Endothelial cell (in vitro differentiated cells): ENCODE measurements around the gene TMEM60. TPM values are rescaled to one million over a fixed set of nuclear protein-coding genes. Genes with fewer than 3 reads are reported as not detected.

ENCODE experiments used
- DNase-seq: peaks from one replicate; pipeline ENCODE4 v3.0.0; 2021; ENCODE audit warnings: low spot score
- H3K27ac Mint-ChIP-seq: one replicate; pipeline ENCODE4 v1.8.0; 2021; ENCODE audit warnings: mixed read lengths, inconsistent platforms; ENCODE audit not compliant: unreplicated experiment
- H3K27me3 Mint-ChIP-seq: one replicate; pipeline ENCODE4 v1.8.0; 2021; ENCODE audit warnings: mild to moderate bottlenecking, moderate library complexity, mixed read lengths, inconsistent platforms; ENCODE audit not compliant: unreplicated experiment
- H3K36me3 Mint-ChIP-seq: one replicate; pipeline ENCODE4 v1.8.0; 2021; ENCODE audit warnings: mild to moderate bottlenecking, low read depth, mixed read lengths, inconsistent platforms; ENCODE audit not compliant: unreplicated experiment
- H3K4me1 Mint-ChIP-seq: one replicate; pipeline ENCODE4 v1.8.0; 2021; ENCODE audit warnings: mild to moderate bottlenecking, mixed read lengths, inconsistent platforms; ENCODE audit not compliant: unreplicated experiment
- H3K4me3 Mint-ChIP-seq: one replicate; pipeline ENCODE4 v1.8.0; 2021; ENCODE audit warnings: mild to moderate bottlenecking, mixed read lengths, inconsistent platforms; ENCODE audit not compliant: unreplicated experiment
- H3K9me3 Mint-ChIP-seq: one replicate; pipeline ENCODE4 v1.8.0; 2021; ENCODE audit warnings: mixed read lengths, inconsistent platforms; ENCODE audit not compliant: unreplicated experiment
- total RNA-seq: library from RNA; stranded (reverse); fragmentation: NEBNext Ultra II Directional; extraction: Animal tissue kit (Norgen Biotek cat#: 25700); gene quantifications from one replicate; pipeline ENCODE4 v1.2.1, GENCODE V29; 2021; ENCODE audit not compliant: unreplicated experiment
- TF ChIP-seq, protein P1 (sequence below): fragments of 200-600 bp; sonication (generic); IDR thresholded peaks from one replicate; pipeline ENCODE4 v1.5.0; 2021; ENCODE audit warnings: antibody characterized with exemption; ENCODE audit not compliant: unreplicated experiment

TMEM60 gene
- total RNA-seq, 1 donor from 2014 or later = 9.5 TPM

DNA sequence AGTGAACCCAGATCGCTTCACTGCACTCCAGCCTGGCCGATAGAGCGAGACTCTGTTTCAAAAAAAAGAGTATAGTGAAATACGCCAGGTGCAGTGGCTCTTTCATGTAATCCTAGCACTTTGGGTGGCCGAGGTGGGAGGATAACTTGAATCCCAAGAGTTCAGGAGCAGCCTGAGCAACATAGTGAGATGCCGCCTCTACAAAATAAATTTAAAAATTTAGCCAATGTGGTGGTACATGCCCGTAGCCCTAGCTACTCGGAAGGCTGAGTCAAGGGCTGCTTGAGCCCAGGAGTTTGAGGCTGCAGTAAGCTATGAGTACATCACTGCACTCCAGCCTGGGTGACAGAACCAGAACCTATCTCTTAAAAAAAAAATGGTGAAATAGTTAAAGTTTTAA, 27.9 kb downstream of the TMEM60 start:
- Mint-ChIP-seq H3K27me3 (peaks cover 2% of the 10 kb centered on the region), H3K27ac (no peak overlapping the region), H3K4me3 (no peak overlapping the region), H3K4me1 (peaks cover 7% of the 10 kb centered on the region), H3K36me3 (peaks cover 16% of the 10 kb centered on the region), H3K9me3 (no peaks in the 10 kb centered on the region)
- TF ChIP-seq, protein P1, sequence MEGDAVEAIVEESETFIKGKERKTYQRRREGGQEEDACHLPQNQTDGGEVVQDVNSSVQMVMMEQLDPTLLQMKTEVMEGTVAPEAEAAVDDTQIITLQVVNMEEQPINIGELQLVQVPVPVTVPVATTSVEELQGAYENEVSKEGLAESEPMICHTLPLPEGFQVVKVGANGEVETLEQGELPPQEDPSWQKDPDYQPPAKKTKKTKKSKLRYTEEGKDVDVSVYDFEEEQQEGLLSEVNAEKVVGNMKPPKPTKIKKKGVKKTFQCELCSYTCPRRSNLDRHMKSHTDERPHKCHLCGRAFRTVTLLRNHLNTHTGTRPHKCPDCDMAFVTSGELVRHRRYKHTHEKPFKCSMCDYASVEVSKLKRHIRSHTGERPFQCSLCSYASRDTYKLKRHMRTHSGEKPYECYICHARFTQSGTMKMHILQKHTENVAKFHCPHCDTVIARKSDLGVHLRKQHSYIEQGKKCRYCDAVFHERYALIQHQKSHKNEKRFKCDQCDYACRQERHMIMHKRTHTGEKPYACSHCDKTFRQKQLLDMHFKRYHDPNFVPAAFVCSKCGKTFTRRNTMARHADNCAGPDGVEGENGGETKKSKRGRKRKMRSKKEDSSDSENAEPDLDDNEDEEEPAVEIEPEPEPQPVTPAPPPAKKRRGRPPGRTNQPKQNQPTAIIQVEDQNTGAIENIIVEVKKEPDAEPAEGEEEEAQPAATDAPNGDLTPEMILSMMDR = no peak
- DNase-seq = no peak

DNA sequence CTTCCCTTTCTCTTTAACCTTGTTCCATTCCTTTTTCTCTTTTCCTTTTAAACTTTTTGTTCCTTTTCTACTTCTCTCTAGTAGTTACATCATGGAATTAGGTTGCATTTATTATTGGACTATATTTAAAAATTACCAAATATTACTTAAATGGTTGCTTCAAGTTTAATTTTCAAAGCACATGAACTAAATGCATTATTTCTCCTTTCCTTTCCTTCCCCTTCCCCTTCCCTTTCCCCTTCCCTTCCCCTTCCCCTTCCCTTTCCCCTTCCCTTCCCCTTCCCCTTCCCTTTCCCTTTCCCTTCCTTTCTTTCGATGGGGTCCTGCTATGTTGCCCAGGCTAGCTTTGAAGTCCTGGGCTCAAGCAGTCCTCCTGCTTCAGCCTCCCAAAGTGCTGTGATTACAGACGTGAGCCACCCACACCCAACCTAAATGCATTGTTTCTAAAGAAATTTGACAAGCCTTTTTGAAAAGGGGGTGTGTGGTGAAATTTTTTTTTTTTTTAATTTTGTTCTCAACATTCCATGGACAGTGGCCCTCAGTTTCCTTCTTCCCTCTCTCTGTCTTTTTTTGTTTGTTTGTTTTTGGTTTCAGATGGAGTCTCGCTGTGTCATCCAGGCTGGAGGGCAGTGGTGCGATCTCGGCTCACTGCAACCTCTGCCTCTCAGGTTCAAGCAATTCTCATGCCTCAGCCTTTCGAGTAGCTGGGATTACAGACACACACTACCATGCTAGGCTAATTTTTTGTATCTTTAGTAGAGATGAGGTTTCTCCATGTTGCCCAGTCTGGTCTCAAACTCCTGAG, 31.2 kb downstream of the TMEM60 start:
- TF ChIP-seq, protein P1 = no peak
- Mint-ChIP-seq H3K4me3 (no peak overlapping the region), H3K27ac (peak overlapping the region; percentile 45), H3K4me1 (peaks cover 12% of the 10 kb centered on the region), H3K36me3 (peaks cover 16% of the 10 kb centered on the region), H3K27me3 (peaks cover 2% of the 10 kb centered on the region), H3K9me3 (no peaks in the 10 kb centered on the region)
- DNase-seq = no peak

- H3K27ac Mint-ChIP-seq = peak overlapping the region; percentile 70
- H3K9me3 Mint-ChIP-seq = no peaks in the 10 kb centered on the region
- H3K4me1 Mint-ChIP-seq = peaks cover 15% of the 10 kb centered on the region
- TF ChIP-seq, protein P1 = no peak
- DNase-seq = no peak
- peaks cover 2% of the 10 kb centered on the region for H3K27me3 Mint-ChIP-seq
- H3K4me3 Mint-ChIP-seq = no peak overlapping the region
- peaks cover 16% of the 10 kb centered on the region for H3K36me3 Mint-ChIP-seq
These were observed 32.1 kb downstream of the TMEM60 start for GRCh38 chr7:77765906-77766800.

DNA sequence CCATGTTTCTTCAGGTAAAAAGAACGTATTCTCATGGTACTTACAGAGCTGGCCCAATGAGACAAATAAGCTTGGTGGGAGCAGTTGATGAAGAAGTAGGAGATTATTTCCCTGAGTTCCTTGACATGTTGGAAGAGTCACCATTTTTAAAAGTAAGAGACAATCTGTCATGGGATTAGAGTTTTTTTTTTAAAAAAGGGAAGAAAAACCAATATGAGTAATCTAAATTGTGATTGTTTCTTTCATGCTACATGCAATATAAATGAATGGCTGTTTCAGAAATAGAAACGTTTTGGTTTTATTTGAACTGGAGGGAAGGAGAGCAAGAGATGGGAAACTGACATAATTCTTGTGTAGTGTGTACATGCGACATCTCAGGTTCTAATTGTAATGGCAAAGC, 32.8 kb downstream of the TMEM60 start:
- TF ChIP-seq, protein P1 = no peak
- peak overlapping the region; percentile 70 for H3K27ac Mint-ChIP-seq
- peaks cover 13% of the 10 kb centered on the region for H3K36me3 Mint-ChIP-seq
- no peaks in the 10 kb centered on the region for H3K9me3 Mint-ChIP-seq
- peaks cover 16% of the 10 kb centered on the region for H3K4me1 Mint-ChIP-seq
- peaks cover 2% of the 10 kb centered on the region for H3K27me3 Mint-ChIP-seq
- DNase-seq = no peak
- H3K4me3 Mint-ChIP-seq = no peak overlapping the region
